Measurements from ENCODE around the gene ITSN1.
"Not testable (repeated sequence)": the region's sequence is repeated elsewhere in the genome, so short reads cannot be mapped to it uniquely, and the experiment has no call there.

DNA sequence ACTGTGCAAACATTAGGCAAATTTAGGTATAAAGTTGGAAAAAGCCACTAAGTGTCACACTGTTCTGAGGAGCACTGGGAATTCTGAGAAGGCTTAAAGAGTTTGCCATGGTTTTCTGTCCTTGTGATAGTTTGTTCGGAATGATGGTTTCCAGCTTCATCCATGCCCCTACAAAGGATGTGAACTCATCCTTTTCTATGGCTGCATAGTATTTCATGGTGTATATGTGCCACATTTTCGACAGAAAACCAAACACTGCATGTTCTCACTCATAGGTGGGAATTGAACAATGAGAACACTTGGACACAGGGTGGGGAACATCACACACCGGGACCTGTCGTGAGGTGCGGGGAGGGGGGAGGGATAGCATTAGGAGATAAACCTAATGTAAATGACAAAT, 34.4 kb downstream of the ITSN1 start:
- not testable (repeated sequence) for TF ChIP-seq POLR2A (IDR thresholded peaks at IDR 0.05)
- TF ChIP-seq, protein P1, sequence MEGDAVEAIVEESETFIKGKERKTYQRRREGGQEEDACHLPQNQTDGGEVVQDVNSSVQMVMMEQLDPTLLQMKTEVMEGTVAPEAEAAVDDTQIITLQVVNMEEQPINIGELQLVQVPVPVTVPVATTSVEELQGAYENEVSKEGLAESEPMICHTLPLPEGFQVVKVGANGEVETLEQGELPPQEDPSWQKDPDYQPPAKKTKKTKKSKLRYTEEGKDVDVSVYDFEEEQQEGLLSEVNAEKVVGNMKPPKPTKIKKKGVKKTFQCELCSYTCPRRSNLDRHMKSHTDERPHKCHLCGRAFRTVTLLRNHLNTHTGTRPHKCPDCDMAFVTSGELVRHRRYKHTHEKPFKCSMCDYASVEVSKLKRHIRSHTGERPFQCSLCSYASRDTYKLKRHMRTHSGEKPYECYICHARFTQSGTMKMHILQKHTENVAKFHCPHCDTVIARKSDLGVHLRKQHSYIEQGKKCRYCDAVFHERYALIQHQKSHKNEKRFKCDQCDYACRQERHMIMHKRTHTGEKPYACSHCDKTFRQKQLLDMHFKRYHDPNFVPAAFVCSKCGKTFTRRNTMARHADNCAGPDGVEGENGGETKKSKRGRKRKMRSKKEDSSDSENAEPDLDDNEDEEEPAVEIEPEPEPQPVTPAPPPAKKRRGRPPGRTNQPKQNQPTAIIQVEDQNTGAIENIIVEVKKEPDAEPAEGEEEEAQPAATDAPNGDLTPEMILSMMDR (IDR thresholded peaks at IDR 0.05) = not testable (repeated sequence)
